Measurements from ENCODE around the gene SAYSD1. TPM values are rescaled to one million over a fixed set of nuclear protein-coding genes. Genes with fewer than 3 reads are reported as not detected.
A peak's percentile ranks its signal among the peaks of the same experiment; 100 is the strongest.

The SAYSD1 gene
- total and polyA plus RNA-seq, 7 experiments from 2014 or later, result 15.1 to 26.8 (median 19.8) TPM

DNA sequence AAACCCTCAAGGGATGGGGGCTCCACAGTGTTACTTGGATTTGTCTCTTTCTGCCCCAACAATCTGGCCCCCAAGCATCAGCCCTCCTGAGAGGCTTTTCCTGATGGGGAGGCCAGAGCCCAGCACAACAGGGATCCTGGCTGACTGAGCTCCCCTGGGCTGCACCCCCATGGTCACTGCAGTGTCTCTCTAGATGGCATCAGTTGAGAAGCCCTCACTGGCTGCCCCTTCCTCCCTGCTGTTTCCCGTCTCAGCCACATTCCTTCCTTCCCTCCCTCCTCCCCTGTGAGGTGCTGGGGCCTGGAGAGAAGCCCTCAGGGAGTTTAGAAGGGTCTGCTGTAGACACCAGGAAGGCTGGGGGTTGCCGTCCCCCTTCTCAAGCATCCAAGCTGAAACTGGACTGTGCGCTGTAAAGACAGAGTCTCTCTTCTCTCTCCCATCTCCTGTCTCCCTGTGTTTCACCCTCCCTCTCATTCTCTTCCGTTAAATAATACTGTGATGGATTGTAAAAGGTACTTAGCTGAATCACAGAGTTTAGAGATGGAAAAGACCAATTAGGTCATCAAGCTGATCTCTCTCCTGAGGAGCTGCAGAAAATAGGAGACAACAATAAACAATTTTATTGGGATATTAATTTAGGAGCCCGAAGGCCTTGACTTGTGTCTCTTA lies 29.7 kb downstream of the SAYSD1 start:
- Histone ChIP-seq H3K4me1 (ENCODE audit: control insufficient read depth in 2 of 2, insufficient read depth in 2 of 2, low read length in 2 of 2) (no peaks in the 10 kb centered on the region), H3K4me3 (ENCODE audit: low read length) (no peak overlapping the region), H3K27ac (ENCODE audit: low read depth, low read length) (no peak overlapping the region), H3K36me3 (ENCODE audit: control insufficient read depth in 2 of 3, insufficient read depth in 3 of 3, low read length in 3 of 3) (no peaks in the 10 kb centered on the region), H3K9me3 (ENCODE audit: control insufficient read depth in 2 of 3, low read length in 3 of 3) (no peaks in the 10 kb centered on the region), H3K27me3 (ENCODE audit: control insufficient read depth in 2 of 2, insufficient read depth in 2 of 2, low read length in 2 of 2) (no peaks in the 10 kb centered on the region)
- Mint-ChIP-seq H3K4me1 (peaks cover 0 to 17% (median under 1%) of the 10 kb centered on the region in 7 donors), H3K27ac (no peak overlapping the region), H3K27me3 (peaks cover 19 to 49% (median 36%) of the 10 kb centered on the region in 5 donors), H3K36me3 (no peaks in the 10 kb centered on the region), H3K4me3 (no peak overlapping the region), H3K9me3 (peaks cover 0 to 1% (median 0%) of the 10 kb centered on the region in 11 donors)
- ATAC-seq (no peak), DNase-seq (no peak)
- CTCF ChIA-PET, result no interaction called here
- intact Hi-C loops (cut with micrococcal nuclease), result no loop called here
- POLR2A ChIA-PET, result no interaction called here

DNA sequence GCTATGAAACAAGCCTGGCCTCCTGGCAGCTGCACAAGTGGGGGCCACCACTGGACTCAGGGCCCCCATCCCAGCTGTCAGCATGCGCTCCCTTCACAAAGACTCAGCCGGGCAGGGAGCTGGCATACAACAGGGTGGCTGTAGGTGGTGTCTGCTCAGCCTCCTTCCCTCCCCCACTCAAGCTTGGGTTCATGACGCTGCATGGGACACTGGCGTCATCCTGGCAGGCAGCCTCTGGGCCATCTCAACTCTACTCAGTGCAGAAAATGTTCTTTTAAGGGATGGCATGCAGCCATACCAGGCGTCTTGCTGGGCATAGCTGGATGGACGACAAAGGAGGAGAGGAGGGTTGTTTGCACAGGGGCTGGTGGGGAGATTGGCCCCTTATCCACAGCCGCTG lies 30.5 kb downstream of the SAYSD1 start:
- no peak for DNase-seq
- CTCF ChIA-PET, result no interaction called here
- H3K4me3 Mint-ChIP-seq, result no peak overlapping the region
- no peaks in the 10 kb centered on the region for H3K9me3 ChIP-seq (ENCODE audit: control insufficient read depth in 2 of 3, low read length in 3 of 3)
- H3K9me3 Mint-ChIP-seq, result peaks cover 0 to 1% (median 0%) of the 10 kb centered on the region in 11 donors
- peaks cover 0 to 17% (median 0%) of the 10 kb centered on the region in 7 donors for H3K4me1 Mint-ChIP-seq
- H3K4me3 ChIP-seq (ENCODE audit: low read length), result no peak overlapping the region
- H3K27ac Mint-ChIP-seq, result no peak overlapping the region
- peaks cover 19 to 43% (median 36%) of the 10 kb centered on the region in 5 donors for H3K27me3 Mint-ChIP-seq
- POLR2A ChIA-PET, result no interaction called here
- H3K27ac ChIP-seq (ENCODE audit: low read depth, low read length), result no peak overlapping the region
- no peaks in the 10 kb centered on the region for H3K4me1 ChIP-seq (ENCODE audit: control insufficient read depth in 2 of 2, insufficient read depth in 2 of 2, low read length in 2 of 2)
- intact Hi-C loops (cut with micrococcal nuclease), result no loop called here
- no peaks in the 10 kb centered on the region for H3K36me3 Mint-ChIP-seq
- no peak for ATAC-seq
- H3K27me3 ChIP-seq (ENCODE audit: control insufficient read depth in 2 of 2, insufficient read depth in 2 of 2, low read length in 2 of 2), result no peaks in the 10 kb centered on the region
- H3K36me3 ChIP-seq (ENCODE audit: control insufficient read depth in 2 of 3, insufficient read depth in 3 of 3, low read length in 3 of 3), result no peaks in the 10 kb centered on the region

DNA sequence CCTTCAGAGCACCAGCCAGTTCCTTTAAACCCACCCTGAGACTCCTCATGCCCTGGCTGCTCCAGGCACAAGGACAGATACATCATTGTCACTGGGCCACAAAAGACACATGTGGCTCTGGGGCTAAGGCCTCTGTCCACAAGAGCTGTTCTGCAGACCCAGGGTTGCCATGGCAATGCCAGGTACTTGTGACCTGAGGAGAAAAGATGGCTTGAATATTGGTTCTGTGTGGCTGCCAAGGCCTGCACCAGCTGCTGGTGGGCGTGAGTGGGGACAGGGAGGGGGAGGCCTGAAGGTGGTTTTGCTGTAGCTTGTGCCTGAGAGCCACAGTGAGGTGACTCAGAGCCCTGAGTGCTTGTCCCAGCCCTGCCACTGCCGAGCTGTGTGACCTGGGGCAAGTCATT lies 31.8 kb downstream of the SAYSD1 start:
- intact Hi-C loops (cut with micrococcal nuclease), result no loop called here
- Histone ChIP-seq H3K4me3 (ENCODE audit: low read length) (no peak overlapping the region), H3K27ac (ENCODE audit: low read depth, low read length) (no peak overlapping the region), H3K9me3 (ENCODE audit: control insufficient read depth in 2 of 3, low read length in 3 of 3) (no peaks in the 10 kb centered on the region), H3K4me1 (ENCODE audit: control insufficient read depth in 2 of 2, insufficient read depth in 2 of 2, low read length in 2 of 2) (no peaks in the 10 kb centered on the region), H3K36me3 (ENCODE audit: control insufficient read depth in 2 of 3, insufficient read depth in 3 of 3, low read length in 3 of 3) (no peaks in the 10 kb centered on the region), H3K27me3 (ENCODE audit: control insufficient read depth in 2 of 2, insufficient read depth in 2 of 2, low read length in 2 of 2) (no peaks in the 10 kb centered on the region)
- no peak overlapping the region for H3K27ac Mint-ChIP-seq
- ATAC-seq (no peak), DNase-seq (no peak)
- H3K9me3 Mint-ChIP-seq, result peaks cover 0 to 1% (median 0%) of the 10 kb centered on the region in 11 donors
- no peaks in the 10 kb centered on the region for H3K36me3 Mint-ChIP-seq
- ChIA-PET CTCF (no interaction called here), POLR2A (no interaction called here)
- H3K4me1 Mint-ChIP-seq, result peaks cover 0 to 13% (median 0%) of the 10 kb centered on the region in 7 donors
- peaks cover 18 to 35% (median 30%) of the 10 kb centered on the region in 5 donors for H3K27me3 Mint-ChIP-seq
- H3K4me3 Mint-ChIP-seq, result no peak overlapping the region

DNA sequence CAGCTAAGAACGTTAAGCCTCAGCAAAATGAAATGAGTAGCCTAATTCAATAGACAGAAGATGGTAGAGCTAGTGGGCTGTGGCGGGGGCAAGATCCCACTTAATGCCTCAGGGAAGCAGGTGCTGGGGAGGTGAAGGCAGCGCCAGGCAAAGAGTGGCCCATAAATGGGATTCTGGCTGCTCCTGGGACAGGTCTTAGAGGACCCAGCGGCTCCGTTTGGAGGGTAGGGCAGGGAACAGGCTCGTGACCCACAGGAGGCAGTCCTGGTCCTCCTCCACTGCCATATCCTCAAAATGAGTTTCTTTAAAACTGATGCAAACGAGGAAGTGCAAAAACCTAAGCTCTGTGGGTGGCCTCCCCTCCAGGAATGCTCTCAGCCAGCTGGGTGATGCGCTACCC lies 32.7 kb downstream of the SAYSD1 start:
- CTCF ChIA-PET, result no interaction called here
- Mint-ChIP-seq H3K36me3 (no peaks in the 10 kb centered on the region), H3K9me3 (peaks cover 0 to 1% (median 0%) of the 10 kb centered on the region in 11 donors), H3K27ac (no peak overlapping the region), H3K4me1 (peaks cover 0 to 13% (median 0%) of the 10 kb centered on the region in 7 donors), H3K4me3 (no peak overlapping the region), H3K27me3 (peaks cover 15 to 26% (median 21%) of the 10 kb centered on the region in 5 donors)
- H3K27ac ChIP-seq (ENCODE audit: low read depth, low read length), result no peak overlapping the region
- no peaks in the 10 kb centered on the region for H3K4me1 ChIP-seq (ENCODE audit: control insufficient read depth in 2 of 2, insufficient read depth in 2 of 2, low read length in 2 of 2)
- intact Hi-C loops (cut with micrococcal nuclease), result no loop called here
- DNase-seq (no peak), ATAC-seq (no peak)
- no peaks in the 10 kb centered on the region for H3K36me3 ChIP-seq (ENCODE audit: control insufficient read depth in 2 of 3, insufficient read depth in 3 of 3, low read length in 3 of 3)
- no peak overlapping the region for H3K4me3 ChIP-seq (ENCODE audit: low read length)
- no peaks in the 10 kb centered on the region for H3K9me3 ChIP-seq (ENCODE audit: control insufficient read depth in 2 of 3, low read length in 3 of 3)
- H3K27me3 ChIP-seq (ENCODE audit: control insufficient read depth in 2 of 2, insufficient read depth in 2 of 2, low read length in 2 of 2), result no peaks in the 10 kb centered on the region
- POLR2A ChIA-PET, result no interaction called here

DNA sequence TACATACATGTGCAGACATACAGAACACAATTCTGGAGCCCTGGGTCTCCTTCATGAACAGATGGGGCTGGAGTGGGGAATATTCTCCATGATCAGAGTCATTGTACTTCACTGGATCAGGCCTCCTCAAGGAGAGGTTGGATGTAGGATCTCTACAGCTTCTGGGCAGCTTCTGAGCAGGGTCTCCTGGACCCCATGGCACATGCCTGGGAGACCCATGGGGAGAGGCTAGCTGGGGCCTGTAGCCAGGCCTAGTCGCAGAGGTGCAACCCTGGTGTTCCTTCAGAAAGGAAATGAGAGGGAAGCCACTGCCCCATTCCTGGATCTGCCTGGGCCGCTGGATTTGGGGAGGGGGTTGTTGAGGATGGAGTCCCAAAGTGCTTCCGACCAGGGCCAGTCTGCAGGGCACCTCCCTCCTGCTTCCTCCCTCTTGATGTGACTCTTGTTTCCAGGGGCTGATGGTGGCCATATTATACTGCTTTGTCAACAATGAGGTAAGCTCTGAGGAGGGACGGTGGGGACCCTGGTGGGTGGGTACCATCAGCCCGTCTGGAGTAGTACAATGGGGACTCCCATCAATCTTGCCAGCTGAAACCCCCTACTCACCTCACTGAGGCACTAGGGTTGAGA lies 34.6 kb downstream of the SAYSD1 start:
- Mint-ChIP-seq H3K27me3 (peaks cover 2 to 8% (median 7%) of the 10 kb centered on the region in 5 donors), H3K4me3 (no peak overlapping the region), H3K27ac (no peak overlapping the region), H3K4me1 (peaks cover 0 to 4% (median 0%) of the 10 kb centered on the region in 7 donors), H3K36me3 (no peaks in the 10 kb centered on the region), H3K9me3 (no peaks in the 10 kb centered on the region)
- ATAC-seq (no peak), DNase-seq (no peak)
- POLR2A ChIA-PET, result no interaction called here
- H3K36me3 ChIP-seq (ENCODE audit: control insufficient read depth in 2 of 3, insufficient read depth in 3 of 3, low read length in 3 of 3), result no peaks in the 10 kb centered on the region
- no peak overlapping the region for H3K27ac ChIP-seq (ENCODE audit: low read depth, low read length)
- CTCF ChIA-PET, result no interaction called here
- H3K4me1 ChIP-seq (ENCODE audit: control insufficient read depth in 2 of 2, insufficient read depth in 2 of 2, low read length in 2 of 2), result no peaks in the 10 kb centered on the region
- intact Hi-C loops (cut with micrococcal nuclease), result no loop called here
- no peaks in the 10 kb centered on the region for H3K9me3 ChIP-seq (ENCODE audit: control insufficient read depth in 2 of 3, low read length in 3 of 3)
- H3K27me3 ChIP-seq (ENCODE audit: control insufficient read depth in 2 of 2, insufficient read depth in 2 of 2, low read length in 2 of 2), result no peaks in the 10 kb centered on the region
- no peak overlapping the region for H3K4me3 ChIP-seq (ENCODE audit: low read length)

DNA sequence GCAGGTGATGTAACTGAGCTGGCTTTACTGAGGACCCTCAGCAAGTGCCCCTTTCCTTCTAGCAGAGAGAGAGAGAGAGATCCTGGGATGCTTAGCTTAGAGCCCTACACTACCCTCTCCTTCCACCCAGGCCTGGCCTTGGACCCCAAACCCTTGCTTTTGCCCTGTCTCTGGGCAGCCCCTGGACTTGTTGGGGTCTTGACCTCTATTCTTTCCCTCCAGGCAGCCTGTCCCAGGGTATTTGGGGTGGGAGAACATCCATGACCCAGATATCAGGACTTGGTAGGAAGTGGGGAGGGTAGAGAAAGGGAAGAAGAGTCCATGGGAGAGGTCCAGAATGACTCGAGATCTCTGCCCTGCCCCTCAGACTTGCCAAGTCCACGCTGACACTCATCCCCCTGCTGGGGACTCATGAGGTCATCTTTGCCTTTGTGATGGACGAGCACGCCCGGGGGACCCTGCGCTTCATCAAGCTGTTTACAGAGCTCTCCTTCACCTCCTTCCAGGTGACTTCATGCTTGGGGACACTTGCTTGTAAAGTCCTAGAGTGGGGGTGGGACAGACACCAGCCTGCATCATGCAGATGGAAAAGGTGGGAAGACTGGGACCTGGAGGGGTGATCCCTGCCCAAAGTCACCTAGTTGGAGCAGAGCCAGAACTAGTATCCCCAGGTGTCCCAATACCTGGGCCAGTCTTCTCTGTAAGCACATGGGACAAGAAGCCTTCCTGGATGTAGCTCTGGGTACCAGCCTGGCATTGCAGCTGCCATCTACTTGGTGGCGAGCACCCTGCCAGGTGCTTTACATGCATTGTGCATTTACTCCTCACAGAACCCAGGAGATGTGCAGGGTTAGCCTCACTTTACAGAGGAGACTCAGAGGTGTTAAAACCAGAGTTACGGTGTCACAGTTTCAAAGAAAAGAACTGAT lies 35.5 kb downstream of the SAYSD1 start:
- CTCF ChIA-PET, result no interaction called here
- no peaks in the 10 kb centered on the region for H3K27me3 ChIP-seq (ENCODE audit: control insufficient read depth in 2 of 2, insufficient read depth in 2 of 2, low read length in 2 of 2)
- no peaks in the 10 kb centered on the region for H3K4me1 ChIP-seq (ENCODE audit: control insufficient read depth in 2 of 2, insufficient read depth in 2 of 2, low read length in 2 of 2)
- no peak overlapping the region for H3K4me3 ChIP-seq (ENCODE audit: low read length)
- Mint-ChIP-seq H3K36me3 (no peaks in the 10 kb centered on the region), H3K27me3 (peaks cover 3 to 8% (median 7%) of the 10 kb centered on the region in 5 donors), H3K4me3 (no peak overlapping the region), H3K27ac (peak overlapping the region in 1 of 9 donors; percentile 12), H3K9me3 (no peaks in the 10 kb centered on the region), H3K4me1 (peaks cover 0 to 4% (median 0%) of the 10 kb centered on the region in 7 donors)
- DNase-seq (no peak), ATAC-seq (no peak)
- POLR2A ChIA-PET, result no interaction called here
- no peak overlapping the region for H3K27ac ChIP-seq (ENCODE audit: low read depth, low read length)
- H3K9me3 ChIP-seq (ENCODE audit: control insufficient read depth in 2 of 3, low read length in 3 of 3), result no peaks in the 10 kb centered on the region
- no peaks in the 10 kb centered on the region for H3K36me3 ChIP-seq (ENCODE audit: control insufficient read depth in 2 of 3, insufficient read depth in 3 of 3, low read length in 3 of 3)
- intact Hi-C loops (cut with micrococcal nuclease), result no loop called here

Data from naive thymus-derived CD4-positive, alpha-beta T cell (primary cell).